ENCODE results near the gene TAS1R3.
"Not testable (repeated sequence)": the region's sequence is repeated elsewhere in the genome, so short reads cannot be mapped to it uniquely, and the experiment has no call there.

The TAS1R3 gene

GRCh38 chr1:1309251-1310108 is 21.6 kb upstream of the TAS1R3 start:
- peak; percentile 77 for DNase-seq

- no peak for DNase-seq
These were observed 21.0 kb upstream of the TAS1R3 start for GRCh38 chr1:1310109-1310385.

DNA sequence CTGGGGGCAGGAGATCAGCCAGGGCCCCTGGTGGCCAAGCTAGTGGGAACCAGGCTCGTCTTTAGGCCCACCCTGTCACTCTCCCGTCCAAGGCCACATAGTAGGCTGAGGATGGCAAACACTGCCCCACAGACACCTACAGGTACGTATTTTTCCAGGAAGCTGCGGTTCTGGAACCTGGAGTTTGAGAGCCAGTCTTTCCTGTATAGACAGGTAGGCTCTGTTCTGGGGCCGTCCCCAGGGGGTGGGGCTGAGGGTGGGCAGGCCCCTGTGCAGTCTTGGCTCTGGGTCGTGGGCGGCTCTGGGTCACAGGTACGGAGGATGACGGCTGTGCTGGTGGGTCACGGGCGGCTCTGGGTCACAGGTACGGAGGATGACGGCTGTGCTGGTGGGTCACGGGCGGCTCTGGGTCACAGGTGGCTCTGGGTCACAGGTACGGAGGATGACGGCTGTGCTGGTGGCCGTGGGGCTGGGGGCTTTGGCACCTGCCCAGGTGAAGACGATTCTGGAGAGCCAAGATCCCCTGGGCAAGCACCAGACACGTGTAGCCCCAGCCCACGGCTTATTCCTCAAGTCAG is 20.5 kb upstream of the TAS1R3 start:
- DNase-seq = no peak

DNA sequence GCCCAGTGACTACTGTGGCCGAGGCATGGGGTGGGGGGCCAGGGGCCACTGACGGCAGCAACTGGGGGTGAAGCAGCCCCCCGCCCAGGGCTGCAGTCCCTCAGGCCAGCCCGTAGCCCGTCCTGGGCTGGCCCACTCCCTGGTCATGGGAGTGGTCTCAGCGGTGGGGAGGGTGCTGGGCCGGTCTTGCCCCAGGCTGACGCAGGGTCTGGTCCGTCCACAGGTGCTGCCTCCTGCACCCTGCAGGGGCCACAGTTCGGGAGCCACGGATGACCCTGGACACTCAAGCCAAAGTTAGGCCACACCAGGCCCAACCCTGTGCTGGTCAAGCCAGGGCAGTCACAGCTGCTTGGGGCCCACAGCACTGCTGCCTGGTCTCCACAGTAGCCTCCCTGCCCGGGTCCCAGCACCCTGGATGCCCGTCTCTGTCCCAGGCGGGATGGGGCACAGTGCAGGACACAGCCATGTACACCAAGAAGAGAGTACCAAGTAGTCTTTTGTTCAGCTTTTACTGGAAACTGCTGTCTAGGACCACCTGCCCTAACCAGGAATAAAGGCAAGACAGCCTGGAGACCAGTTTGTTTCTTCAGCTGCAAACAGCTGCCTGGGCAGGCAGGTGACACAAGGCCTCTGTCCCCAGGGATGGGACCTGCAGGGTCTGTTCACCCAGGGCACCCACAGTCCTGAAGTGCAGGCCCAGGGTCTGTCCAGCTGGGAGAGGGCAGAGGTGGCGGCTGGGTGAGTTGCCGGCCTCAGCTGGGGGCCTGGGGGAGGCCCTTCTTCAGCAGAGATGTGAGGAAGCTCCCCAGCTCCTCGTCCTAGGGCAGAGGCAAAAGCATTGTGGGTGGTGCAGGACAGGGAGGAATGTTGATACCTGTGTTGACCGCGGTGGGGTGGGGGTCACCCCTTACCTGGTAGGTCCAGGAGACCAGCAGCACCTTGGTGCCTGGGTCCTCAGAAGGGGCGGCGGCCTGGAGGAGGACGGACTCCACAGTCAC is 19.7 kb upstream of the TAS1R3 start:
- no peak for DNase-seq

DNA sequence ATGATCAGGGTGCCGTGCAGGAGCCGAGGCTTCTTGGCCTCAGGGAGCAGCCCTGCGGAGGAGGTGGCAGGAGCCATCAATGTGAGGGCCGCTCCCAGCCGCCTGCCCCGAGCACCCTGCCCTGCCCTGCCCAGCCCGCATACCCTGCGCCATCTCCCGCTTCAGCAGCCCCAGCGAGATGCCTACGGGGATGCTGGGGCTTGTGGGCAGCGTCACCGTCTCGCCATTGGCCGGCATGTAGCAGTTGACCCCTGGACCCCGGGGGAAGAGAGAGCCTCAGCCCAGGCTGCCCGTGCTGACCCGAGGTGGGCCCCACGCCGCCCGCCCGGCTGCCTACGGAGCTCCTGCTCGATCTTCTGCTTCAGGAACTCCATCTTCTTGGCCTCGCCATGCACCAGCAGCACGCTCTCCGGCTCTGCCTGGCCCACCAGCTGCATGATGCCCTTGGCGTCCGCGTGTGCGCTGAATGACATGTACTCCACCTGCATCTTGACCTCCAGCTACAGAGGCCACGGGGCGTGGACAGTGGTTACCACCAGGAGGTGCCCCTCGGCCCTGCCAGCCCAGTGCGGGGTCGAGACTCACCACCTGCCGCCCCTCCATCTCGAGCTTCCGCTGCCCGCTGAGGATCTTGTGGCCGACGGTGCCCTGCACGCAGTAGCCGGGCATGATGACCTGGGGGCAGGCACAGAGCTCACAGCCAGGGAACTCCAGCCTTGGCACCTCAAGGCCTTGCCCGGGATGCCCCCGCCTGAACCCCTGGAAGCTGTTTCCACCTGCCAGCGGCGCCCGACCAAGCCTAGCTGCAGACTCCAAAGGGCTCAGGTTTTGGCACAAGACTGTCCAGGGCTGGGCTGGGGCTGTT is 18.4 kb upstream of the TAS1R3 start:
- DNase-seq = no peak

DNA sequence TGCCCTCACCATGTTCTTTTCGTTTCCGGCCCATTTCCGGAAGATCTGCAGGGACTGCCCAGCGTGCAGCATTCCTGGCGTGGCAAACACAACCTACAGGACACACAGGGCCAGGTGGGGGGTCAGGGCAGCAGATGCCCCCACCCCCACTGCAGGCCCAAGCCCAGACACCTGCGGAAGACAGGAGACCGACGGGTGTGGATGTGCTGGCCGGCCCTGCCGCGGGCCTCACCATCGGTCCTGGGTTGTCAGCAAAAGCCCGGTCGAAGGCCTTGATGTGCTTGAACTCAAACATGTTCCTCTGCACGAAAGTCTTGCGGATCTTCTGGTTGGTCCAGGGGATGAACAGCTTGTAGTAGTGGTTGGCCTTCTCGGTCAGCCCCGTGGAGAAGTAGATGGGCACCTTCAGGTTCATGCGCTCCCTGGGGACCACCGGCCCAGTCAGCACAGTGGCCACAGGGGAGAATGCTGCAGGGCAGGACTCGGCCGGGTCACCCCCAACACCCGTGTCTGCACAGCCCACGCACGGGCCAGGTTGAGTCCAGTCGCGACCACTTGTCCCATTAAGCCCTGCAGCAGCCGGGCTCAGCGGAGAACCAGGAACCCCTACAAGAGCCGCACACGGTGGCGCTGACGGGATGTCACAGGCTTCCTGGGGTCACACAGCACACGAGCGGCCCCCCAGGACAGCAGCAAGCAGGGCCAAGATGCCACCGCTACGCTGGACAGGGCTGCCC is 17.4 kb upstream of the TAS1R3 start:
- DNase-seq = no peak

DNA sequence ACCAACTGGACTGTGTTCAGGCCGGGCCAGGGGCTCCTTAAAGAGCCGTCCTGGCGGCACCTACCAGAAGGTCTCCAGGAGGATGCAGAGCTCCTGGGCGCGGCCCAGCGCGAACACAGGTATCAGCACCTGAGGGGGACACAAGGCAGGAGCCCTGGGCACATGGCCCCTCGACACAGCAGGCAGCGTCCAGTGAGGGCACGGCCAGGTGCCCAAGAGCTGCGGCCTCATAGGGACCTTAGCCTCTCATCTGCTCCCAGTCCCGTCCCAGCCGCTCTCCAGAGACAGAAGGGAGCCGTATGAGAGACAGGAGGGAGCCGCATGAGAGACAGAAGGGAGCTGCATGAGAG is 16.9 kb upstream of the TAS1R3 start:
- no peak for DNase-seq

DNA sequence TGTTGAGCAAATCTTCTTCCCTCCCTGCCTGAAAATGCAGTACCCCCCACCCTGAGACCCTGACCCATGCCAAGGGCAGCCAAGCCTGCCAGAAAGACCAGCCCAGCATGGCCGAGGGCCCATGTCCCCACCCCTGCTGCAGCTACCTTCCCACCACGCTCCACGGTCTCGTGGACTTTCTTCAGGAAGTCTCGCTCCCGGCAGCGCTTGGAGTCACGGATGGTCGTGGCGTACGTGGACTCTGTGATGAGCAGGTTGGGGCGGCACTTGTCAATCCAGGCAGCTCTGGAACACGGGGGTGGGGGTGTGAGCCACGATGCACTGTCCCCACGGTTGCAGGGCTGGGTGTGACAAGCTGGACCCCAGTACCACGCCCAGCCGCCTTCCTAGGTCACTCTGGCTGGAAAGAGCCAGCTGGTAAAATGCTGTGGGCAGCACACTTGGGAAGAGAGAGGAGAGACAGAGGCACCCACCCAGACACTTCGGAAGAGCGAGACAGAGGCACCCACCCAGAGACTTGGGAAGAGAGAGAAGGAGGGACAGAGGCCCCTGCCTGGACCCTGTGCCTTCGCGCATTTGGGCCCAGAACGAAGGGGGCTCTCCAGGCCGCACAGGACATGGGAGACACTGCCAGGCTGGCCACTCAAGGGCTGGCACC is 16.3 kb upstream of the TAS1R3 start:
- no peak for DNase-seq

GRCh38 chr1:1315435-1315954 is 15.6 kb upstream of the TAS1R3 start:
- no peak for DNase-seq

- DNase-seq = not testable (repeated sequence)
These were observed 14.9 kb upstream of the TAS1R3 start for GRCh38 chr1:1316199-1316598.

- DNase-seq = no peak
These were observed 13.7 kb upstream of the TAS1R3 start for GRCh38 chr1:1317420-1317819.

DNA sequence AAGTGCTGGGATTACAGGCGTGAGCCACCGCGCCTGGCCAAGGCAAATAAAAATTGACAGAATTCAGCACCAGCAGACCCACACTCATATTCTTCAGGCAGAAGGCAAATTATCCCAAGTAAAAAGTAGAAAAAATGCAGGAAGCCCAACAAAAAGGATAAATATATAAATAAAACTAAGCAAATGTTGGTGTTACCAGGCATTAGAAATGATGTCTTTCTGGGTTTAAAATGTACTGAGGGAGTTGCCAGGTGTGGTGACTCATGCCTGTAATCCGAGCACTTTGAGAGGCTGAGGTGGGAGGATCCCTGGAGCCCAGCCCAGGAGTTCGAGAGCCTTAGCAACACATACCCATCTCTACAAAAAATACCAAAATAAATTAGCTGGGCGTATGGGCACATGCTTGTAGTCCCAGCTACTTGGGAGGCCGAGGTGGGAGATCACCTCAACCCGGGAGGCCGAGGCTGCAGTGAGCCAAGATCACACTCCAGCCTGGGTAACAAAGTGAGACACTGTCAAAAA is 12.9 kb upstream of the TAS1R3 start:
- no peak for DNase-seq

DNA sequence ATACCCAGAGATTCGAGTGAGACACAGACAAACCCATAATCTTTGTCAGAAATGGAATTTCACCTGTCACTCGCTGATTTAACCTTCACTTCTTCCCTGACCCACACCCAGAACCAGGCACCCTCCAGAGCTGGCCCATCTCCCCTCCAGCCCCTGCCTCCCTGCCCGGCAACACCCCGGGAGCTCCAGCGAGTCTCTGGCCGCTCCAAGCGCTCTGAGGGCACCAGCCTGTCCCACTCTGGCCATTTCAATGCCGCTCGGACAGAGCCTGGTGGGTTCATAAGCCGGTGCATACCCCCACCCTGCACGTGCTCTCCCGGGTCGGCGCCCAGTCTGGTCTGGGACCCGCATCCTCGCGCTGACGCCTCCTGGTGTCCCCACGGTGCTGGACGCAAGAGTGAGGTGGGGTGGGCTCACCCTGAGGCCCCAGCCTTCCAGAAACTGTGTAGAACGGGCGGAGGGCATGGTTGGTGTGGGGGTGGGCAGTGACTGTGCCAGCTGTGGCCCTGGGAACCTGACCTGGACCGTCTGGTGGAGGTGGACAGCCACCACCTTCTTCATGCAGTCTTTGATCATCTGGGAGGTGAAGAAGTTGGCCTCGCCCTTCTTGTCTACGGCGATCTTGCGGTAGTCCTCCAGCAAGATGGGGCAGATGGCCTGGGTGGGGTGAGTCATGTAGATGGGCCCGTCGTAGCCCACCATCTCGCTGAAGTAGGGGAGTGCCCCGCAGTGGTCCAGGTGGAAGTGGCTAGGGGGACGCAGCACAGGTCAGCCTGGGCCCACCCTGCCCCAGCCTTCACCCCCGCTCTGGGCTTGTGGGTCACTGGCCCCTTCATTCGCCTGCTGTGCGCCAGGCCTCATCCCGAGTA is 12.1 kb upstream of the TAS1R3 start:
- DNase-seq = no peak

DNA sequence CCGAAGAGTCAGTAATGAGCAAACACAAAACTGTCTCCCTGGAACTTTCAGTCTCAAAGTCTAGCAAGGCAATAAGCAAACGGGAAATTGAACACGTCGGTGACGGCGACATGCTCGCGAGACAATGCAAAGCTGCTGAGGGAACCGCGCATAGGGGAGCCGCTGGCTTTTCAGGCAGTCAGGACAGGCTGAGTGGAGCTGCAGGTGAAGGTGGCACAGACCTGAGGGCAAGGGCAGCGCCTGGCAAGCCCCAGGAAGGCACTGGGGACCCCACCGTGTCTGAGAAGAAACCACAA is 11.5 kb upstream of the TAS1R3 start:
- DNase-seq = no peak

DNA sequence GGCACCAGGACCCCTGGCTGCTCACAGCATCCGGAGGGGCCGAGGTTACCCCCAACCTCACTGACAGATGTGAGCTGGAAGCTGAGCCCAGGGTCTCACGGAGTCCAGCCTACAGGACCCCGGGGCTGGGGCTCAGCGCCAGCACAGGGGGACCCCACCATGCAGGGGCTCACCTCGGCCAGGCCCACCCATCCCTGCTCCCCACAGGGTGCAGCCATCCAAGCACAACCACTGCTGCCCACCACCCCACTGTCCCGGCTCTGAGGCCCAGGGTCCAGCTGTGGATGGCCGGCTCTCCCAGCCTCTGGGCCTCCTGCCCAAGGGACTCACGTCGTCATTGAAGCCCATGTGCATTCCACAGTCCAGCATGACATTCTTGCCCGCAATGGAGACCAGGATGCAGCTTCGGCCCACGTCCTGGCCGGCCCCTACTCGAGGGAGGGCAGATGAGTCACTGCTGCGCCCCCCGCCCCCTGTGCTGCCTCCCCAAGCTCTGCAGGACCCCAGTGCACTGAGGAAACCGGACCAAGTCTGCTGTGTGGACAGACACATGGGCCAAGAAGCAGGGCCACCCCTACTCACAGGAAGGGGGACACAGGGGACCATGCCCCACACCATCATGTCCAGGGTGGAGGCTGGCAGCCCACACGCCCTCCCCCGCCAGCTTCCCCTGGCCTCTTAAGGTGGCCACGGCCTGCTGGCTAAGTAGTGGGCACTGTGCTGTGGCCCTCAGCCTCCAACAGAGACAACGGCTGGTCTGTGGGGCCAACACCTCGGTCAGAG is 10.2 kb upstream of the TAS1R3 start:
- no peak for DNase-seq

DNA sequence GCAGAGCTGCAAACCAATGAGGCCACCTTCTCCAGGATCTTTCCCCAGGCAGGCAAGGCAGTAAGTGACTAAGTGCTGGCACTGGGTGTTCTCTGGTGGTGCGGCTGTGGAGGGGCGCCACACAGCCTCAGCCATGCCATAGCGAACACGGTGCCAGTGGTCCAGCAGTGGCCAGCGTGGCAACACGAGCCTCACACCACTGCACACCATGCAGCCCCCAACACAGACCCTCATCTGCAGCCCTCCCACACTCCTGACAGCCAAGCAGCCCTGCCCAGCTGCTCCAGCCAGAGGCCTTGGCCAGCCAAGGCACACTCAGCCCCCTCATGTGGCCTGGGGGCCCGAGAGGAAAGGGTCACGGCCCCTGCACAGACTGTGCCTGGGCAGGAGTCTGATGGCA is 9.6 kb upstream of the TAS1R3 start:
- DNase-seq = no peak

DNA sequence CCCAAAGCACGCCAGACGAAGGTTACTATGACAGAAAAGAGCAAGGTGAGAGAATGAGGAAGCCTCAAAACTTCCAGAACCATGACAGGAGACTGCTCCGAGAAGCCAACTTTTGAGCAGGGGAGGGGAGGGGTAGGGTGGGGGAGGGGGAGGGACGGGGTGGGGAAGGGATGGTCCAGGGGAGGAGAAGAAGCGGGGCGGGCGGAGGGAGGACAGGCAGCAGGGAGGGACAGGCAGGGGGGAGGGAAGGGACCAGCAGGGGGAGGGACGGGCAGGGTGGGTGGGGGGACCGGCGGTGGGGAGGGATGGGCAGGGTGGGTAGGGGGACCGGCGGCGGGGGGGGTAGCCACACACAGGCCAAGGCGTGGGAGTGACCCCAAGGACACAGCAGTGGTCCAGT is 8.7 kb upstream of the TAS1R3 start:
- no peak for DNase-seq

DNA sequence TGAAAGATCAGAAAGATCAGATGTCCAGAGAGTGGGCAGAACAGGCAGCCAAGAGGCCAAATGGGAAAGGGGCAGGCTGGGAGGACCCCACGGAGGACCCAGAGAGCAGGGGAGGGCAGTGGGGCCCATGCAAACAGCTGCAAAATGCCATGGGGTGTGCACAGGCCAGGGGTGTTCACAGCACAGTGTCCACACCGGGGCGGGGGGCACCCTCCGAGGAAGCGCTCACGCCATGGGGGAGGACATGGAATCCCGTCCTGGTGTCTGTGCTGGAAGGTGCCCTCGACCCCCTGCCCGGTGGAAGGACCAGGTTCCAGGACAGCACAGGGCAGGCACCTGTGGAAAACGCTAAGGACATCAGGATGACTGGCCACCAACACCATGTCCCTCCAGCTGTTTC is 8.1 kb upstream of the TAS1R3 start:
- no peak for DNase-seq

- no peak for DNase-seq
These were observed 7.0 kb upstream of the TAS1R3 start for GRCh38 chr1:1324084-1324523.
